Ishikawa (cell line): ENCODE data around the gene METTL14.

ENCODE experiments used
- CEBPB ChIP-seq: IDR thresholded peaks from 2 replicates; pipeline ENCODE4 v1.6.1; 2012
- CREB1 ChIP-seq: IDR thresholded peaks from 2 replicates; pipeline ENCODE4 v1.6.1; 2012; ENCODE audit warnings: low read depth
- EGR1 ChIP-seq: IDR thresholded peaks from 2 replicates; pipeline ENCODE4 v1.6.1; 2012
- EP300 ChIP-seq: IDR thresholded peaks from 2 replicates; pipeline ENCODE4 v1.6.1; 2012; ENCODE audit warnings: borderline replicate concordance
- FOXM1 ChIP-seq: IDR thresholded peaks from 2 replicates; pipeline ENCODE4 v1.6.1; 2012; ENCODE audit warnings: low read depth, borderline replicate concordance
- NFIC ChIP-seq: IDR thresholded peaks from 2 replicates; pipeline ENCODE4 v1.6.1; 2012
- RAD21 ChIP-seq: IDR thresholded peaks from 2 replicates; pipeline ENCODE4 v1.6.1; 2012; ENCODE audit warnings: low read depth
- TAF1 ChIP-seq: IDR thresholded peaks from 2 replicates; pipeline ENCODE4 v1.6.1; 2012; ENCODE audit warnings: low read depth, mild to moderate bottlenecking
- TCF12 ChIP-seq: IDR thresholded peaks from 2 replicates; pipeline ENCODE4 v1.6.1; 2012; ENCODE audit warnings: low read depth
- TEAD4 ChIP-seq: IDR thresholded peaks from 2 replicates; pipeline ENCODE4 v1.6.1; 2012
- YY1 ChIP-seq: IDR thresholded peaks from 2 replicates; pipeline ENCODE4 v1.6.1; 2012; ENCODE audit warnings: low read depth
- ZBTB7A ChIP-seq: IDR thresholded peaks from 2 replicates; pipeline ENCODE4 v1.6.1; 2012; ENCODE audit warnings: low read depth
- TF ChIP-seq, protein P1 (sequence below): IDR thresholded peaks from 2 replicates; pipeline ENCODE4 v1.6.1; 2012
- TF ChIP-seq, protein P2 (sequence below): IDR thresholded peaks from 2 replicates; pipeline ENCODE4 v1.6.1; 2012
- TF ChIP-seq, protein P3 (sequence below): IDR thresholded peaks from 2 replicates; pipeline ENCODE4 v1.6.1; 2012; ENCODE audit warnings: low read depth, mild to moderate bottlenecking

The METTL14 gene

DNA sequence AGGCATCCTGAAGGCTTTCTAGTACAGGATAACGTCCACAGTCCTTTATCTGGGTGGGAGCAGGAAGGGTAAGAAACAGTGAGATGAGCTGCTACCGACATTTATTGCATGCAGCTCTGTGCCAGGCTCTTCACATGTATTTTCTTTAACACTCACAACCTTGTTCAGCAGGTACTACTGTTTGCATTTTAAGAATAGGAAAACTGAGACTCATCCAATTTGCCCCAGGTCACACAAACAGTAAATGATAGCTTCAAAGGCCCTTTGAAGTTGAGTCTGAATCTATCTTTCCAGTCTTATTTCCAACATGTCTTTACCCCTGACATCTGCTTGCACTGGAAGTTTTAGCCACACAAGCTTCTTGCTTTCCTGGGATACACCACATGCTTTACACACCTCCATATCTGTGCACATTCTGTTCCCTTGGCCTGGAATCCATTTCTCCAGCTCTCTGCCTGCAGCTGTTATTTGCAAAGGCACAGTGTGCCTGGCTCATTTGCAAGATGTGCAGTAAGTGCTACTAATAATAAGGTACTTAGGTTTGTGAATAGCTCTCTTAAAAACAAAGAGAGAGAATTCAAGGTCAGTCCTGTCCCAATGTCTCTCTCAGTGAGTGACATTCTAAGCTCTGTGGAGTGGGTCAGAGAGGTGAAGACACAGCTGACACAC is 61.2 kb downstream of the METTL14 start:
- no peak for TF ChIP-seq EP300
- no peak for TF ChIP-seq ZBTB7A
- TF ChIP-seq TCF12, result no peak
- no peak for TF ChIP-seq CREB1
- TF ChIP-seq TAF1, result no peak
- TF ChIP-seq RAD21, result no peak
- no peak for TF ChIP-seq YY1
- TF ChIP-seq, protein P1, sequence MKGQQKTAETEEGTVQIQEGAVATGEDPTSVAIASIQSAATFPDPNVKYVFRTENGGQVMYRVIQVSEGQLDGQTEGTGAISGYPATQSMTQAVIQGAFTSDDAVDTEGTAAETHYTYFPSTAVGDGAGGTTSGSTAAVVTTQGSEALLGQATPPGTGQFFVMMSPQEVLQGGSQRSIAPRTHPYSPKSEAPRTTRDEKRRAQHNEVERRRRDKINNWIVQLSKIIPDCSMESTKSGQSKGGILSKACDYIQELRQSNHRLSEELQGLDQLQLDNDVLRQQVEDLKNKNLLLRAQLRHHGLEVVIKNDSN, result no peak
- TF ChIP-seq, protein P2, sequence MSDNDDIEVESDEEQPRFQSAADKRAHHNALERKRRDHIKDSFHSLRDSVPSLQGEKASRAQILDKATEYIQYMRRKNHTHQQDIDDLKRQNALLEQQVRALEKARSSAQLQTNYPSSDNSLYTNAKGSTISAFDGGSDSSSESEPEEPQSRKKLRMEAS, result no peak
- TF ChIP-seq, protein P3, sequence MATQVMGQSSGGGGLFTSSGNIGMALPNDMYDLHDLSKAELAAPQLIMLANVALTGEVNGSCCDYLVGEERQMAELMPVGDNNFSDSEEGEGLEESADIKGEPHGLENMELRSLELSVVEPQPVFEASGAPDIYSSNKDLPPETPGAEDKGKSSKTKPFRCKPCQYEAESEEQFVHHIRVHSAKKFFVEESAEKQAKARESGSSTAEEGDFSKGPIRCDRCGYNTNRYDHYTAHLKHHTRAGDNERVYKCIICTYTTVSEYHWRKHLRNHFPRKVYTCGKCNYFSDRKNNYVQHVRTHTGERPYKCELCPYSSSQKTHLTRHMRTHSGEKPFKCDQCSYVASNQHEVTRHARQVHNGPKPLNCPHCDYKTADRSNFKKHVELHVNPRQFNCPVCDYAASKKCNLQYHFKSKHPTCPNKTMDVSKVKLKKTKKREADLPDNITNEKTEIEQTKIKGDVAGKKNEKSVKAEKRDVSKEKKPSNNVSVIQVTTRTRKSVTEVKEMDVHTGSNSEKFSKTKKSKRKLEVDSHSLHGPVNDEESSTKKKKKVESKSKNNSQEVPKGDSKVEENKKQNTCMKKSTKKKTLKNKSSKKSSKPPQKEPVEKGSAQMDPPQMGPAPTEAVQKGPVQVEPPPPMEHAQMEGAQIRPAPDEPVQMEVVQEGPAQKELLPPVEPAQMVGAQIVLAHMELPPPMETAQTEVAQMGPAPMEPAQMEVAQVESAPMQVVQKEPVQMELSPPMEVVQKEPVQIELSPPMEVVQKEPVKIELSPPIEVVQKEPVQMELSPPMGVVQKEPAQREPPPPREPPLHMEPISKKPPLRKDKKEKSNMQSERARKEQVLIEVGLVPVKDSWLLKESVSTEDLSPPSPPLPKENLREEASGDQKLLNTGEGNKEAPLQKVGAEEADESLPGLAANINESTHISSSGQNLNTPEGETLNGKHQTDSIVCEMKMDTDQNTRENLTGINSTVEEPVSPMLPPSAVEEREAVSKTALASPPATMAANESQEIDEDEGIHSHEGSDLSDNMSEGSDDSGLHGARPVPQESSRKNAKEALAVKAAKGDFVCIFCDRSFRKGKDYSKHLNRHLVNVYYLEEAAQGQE, result no peak
- no peak for TF ChIP-seq EGR1
- TF ChIP-seq CEBPB, result no peak
- no peak for TF ChIP-seq TEAD4
- no peak for TF ChIP-seq NFIC
- TF ChIP-seq FOXM1, result no peak

DNA sequence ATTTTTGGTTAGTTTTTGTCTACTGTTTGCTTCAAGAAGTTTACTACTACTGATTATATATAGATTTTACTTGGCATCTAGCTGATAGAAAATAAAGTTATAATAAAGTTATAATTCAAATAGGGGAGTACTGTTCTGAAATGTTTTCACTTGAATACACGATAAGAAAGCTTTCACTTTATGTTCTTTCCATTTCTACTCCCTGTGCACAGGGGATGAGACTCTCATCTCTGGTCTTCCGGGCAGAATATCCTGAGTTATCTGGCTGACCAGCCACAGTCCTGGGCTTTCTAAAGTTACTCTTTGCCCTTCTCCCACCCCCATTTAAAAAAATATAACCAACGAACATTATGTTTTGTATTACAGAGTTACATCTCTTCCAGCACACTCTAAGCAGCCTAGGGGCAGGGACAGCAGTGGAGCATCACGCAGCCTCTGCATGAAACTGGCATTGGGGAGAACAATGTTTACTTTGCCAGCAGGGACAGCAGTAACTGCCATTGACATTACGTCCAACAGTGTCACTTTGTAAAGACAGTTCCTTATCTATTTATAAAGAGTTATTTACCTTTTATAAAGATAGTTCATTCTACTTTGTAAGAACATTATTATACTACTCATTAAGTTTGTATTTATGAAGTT is 64.3 kb downstream of the METTL14 start:
- no peak for TF ChIP-seq TEAD4
- TF ChIP-seq, protein P1, result no peak
- no peak for TF ChIP-seq CREB1
- no peak for TF ChIP-seq TCF12
- no peak for TF ChIP-seq CEBPB
- TF ChIP-seq FOXM1, result no peak
- TF ChIP-seq TAF1, result no peak
- TF ChIP-seq EP300, result no peak
- no peak for TF ChIP-seq NFIC
- TF ChIP-seq, protein P2, result no peak
- TF ChIP-seq EGR1, result no peak

DNA sequence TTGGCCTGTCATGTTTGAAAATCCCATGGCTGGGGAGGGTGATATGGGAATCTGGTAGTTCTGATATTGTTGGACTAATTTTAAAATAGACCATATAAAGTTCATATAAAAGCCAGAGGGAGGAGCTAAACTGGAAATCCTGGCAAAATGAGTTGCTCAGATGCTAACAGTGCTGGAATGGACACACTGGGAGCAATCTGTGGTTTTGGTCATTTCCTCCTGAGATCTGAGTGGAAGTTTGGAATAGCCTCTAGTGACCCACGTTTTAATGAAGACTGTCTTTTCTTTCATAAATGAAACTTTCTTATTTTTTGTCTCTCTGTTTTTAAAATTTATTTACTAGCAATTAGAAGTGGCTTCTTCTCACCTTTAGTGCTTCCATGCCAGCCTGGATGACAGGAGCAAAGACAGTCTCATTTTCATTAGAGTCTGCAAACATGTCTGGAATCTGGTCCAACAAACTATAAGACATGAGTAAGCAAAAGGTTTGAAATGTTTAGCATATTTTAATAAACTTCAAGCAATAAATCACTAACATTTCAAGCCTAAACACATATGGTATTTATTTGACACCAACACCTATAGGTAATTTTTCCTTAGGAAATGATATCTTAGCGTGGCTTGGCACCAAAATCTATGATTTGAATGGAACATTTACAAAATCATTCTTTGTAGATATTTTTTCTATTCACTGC is 66.6 kb downstream of the METTL14 start:
- TF ChIP-seq TCF12 (no peak), EGR1 (no peak), FOXM1 (no peak), YY1 (no peak), RAD21 (no peak), NFIC (no peak), ZBTB7A (no peak), EP300 (no peak), CREB1 (no peak), TEAD4 (no peak), TAF1 (no peak), CEBPB (no peak)
- TF ChIP-seq, protein P1, result no peak
- TF ChIP-seq, protein P3, result no peak
- TF ChIP-seq, protein P2, result no peak

DNA sequence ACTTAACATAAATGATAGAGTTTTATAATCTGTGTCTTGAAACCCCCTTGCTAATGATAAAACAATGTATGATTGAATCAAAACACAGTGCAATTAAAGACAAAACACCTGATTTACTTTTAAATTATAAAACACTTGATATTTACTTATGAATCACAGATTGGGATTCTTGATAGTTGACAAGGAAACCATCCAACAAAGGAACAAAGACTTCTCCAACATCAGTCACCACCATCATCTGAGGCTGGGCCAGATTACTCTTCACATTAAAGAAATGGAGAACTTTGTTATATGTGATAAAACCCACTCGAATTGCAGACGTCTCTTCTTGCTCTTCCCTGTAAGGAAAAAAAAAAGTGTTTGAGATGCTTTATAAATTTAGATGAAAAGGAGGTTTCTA is 67.4 kb downstream of the METTL14 start:
- no peak for TF ChIP-seq NFIC
- TF ChIP-seq, protein P2, result no peak
- TF ChIP-seq CEBPB, result no peak
- no peak for TF ChIP-seq TAF1
- TF ChIP-seq ZBTB7A, result no peak

DNA sequence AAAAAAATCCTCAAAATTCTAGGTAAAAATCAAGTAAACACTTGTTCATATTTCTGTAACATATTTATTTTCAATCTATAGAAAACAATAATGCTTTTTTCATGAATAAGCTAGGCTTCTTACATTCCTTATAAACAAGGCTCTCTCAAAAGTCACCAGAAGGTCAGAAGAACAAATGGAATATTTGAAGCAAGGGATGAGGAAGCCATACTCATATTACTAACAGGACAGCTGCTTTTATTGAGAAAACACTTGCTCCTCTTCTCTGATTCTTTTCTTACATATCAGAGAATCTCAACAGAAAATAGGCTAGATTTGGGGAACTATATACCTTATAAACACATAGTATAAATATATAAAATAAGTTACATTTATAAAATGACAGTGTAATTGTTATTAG is 67.9 kb downstream of the METTL14 start:
- TF ChIP-seq TEAD4 (no peak), NFIC (no peak), CREB1 (no peak), FOXM1 (no peak), ZBTB7A (no peak), CEBPB (no peak), RAD21 (no peak), TAF1 (no peak), EP300 (no peak), TCF12 (no peak), YY1 (no peak)
- TF ChIP-seq, protein P3, result no peak
- TF ChIP-seq, protein P2, result no peak
- TF ChIP-seq, protein P1, result no peak
